Effector memory CD4-positive, alpha-beta T cell (primary cell): Measurements from ENCODE around the gene FIGLA.
"Not testable (repeated sequence)": the region's sequence is repeated elsewhere in the genome, so short reads cannot be mapped to it uniquely, and the experiment has no call there.

ENCODE experiments used
- DNase-seq, 3 donors: peaks; one replicate each; pipeline ENCODE4 v3.0.0-alpha.2; 2020
- H3K27ac ChIP-seq: 2 replicates; pipeline ENCODE4 v1.7.0; 2013; ENCODE audit warnings: mild to moderate bottlenecking, low read length, moderate library complexity; ENCODE audit not compliant: insufficient read depth, poor library complexity, severe bottlenecking
- H3K27me3 ChIP-seq: replicated peaks from 2 replicates; pipeline ENCODE4 v1.7.0; 2013; ENCODE audit warnings: mild to moderate bottlenecking, low read length; ENCODE audit not compliant: insufficient read depth, control insufficient read depth, poor library complexity, severe bottlenecking
- H3K36me3 ChIP-seq: 2 replicates; pipeline ENCODE4 v1.7.0; 2013; ENCODE audit warnings: mild to moderate bottlenecking, low read length, moderate library complexity; ENCODE audit not compliant: control insufficient read depth, insufficient read depth
- H3K4me1 ChIP-seq: 2 replicates; pipeline ENCODE4 v1.7.0; 2013; ENCODE audit warnings: low read length, mild to moderate bottlenecking; ENCODE audit not compliant: control insufficient read depth, insufficient read depth, poor library complexity, severe bottlenecking
- H3K4me3 ChIP-seq: 2 replicates; pipeline ENCODE4 v1.7.0; 2013; ENCODE audit warnings: low read length, low read depth, mild to moderate bottlenecking; ENCODE audit not compliant: insufficient read depth, poor library complexity, severe bottlenecking
- H3K9me3 ChIP-seq: 2 replicates; pipeline ENCODE4 v1.7.0; 2013; ENCODE audit warnings: mild to moderate bottlenecking, low read length, moderate library complexity; ENCODE audit not compliant: control insufficient read depth

The FIGLA gene

GRCh38 chr2:70808983-70809958, 18.8 kb upstream of the FIGLA start:
- no peak overlapping the region for H3K4me3 ChIP-seq
- no peak for DNase-seq
- H3K27ac ChIP-seq = no peak overlapping the region
- no peaks in the 10 kb centered on the region for H3K4me1 ChIP-seq
- H3K36me3 ChIP-seq = no peaks in the 10 kb centered on the region
- H3K27me3 ChIP-seq = no peaks in the 10 kb centered on the region
- H3K9me3 ChIP-seq = no peaks in the 10 kb centered on the region

GRCh38 chr2:70807828-70808118, 17.3 kb upstream of the FIGLA start:
- Histone ChIP-seq H3K27ac (no peak overlapping the region), H3K27me3 (no peaks in the 10 kb centered on the region), H3K4me3 (no peak overlapping the region), H3K9me3 (no peaks in the 10 kb centered on the region), H3K36me3 (no peaks in the 10 kb centered on the region), H3K4me1 (no peaks in the 10 kb centered on the region)
- DNase-seq = no peak

GRCh38 chr2:70807102-70807827, 16.8 kb upstream of the FIGLA start:
- H3K27ac ChIP-seq = no peak overlapping the region
- no peaks in the 10 kb centered on the region for H3K9me3 ChIP-seq
- no peak overlapping the region for H3K4me3 ChIP-seq
- no peak for DNase-seq
- no peaks in the 10 kb centered on the region for H3K4me1 ChIP-seq
- no peaks in the 10 kb centered on the region for H3K36me3 ChIP-seq
- no peaks in the 10 kb centered on the region for H3K27me3 ChIP-seq

- Histone ChIP-seq H3K4me3 (no peak overlapping the region), H3K36me3 (no peaks in the 10 kb centered on the region), H3K27ac (no peak overlapping the region), H3K27me3 (no peaks in the 10 kb centered on the region), H3K9me3 (no peaks in the 10 kb centered on the region), H3K4me1 (no peaks in the 10 kb centered on the region)
- no peak for DNase-seq
Observed at GRCh38 chr2:70806620-70807019, 16.2 kb upstream of the FIGLA start.

GRCh38 chr2:70806013-70806412, 15.6 kb upstream of the FIGLA start:
- no peak for DNase-seq
- Histone ChIP-seq H3K4me3 (no peak overlapping the region), H3K4me1 (no peaks in the 10 kb centered on the region), H3K27me3 (no peaks in the 10 kb centered on the region), H3K36me3 (no peaks in the 10 kb centered on the region), H3K9me3 (no peaks in the 10 kb centered on the region), H3K27ac (no peak overlapping the region)

GRCh38 chr2:70801607-70802263, 11.3 kb upstream of the FIGLA start:
- H3K4me3 ChIP-seq = no peak overlapping the region
- H3K27me3 ChIP-seq = no peaks in the 10 kb centered on the region
- no peak overlapping the region for H3K27ac ChIP-seq
- H3K9me3 ChIP-seq = no peaks in the 10 kb centered on the region
- DNase-seq = no peak
- no peaks in the 10 kb centered on the region for H3K36me3 ChIP-seq
- H3K4me1 ChIP-seq = no peaks in the 10 kb centered on the region

GRCh38 chr2:70799706-70800105, 9.3 kb upstream of the FIGLA start:
- no peaks in the 10 kb centered on the region for H3K27me3 ChIP-seq
- H3K9me3 ChIP-seq = no peaks in the 10 kb centered on the region
- H3K36me3 ChIP-seq = no peaks in the 10 kb centered on the region
- H3K27ac ChIP-seq = no peak overlapping the region
- no peak for DNase-seq
- no peaks in the 10 kb centered on the region for H3K4me1 ChIP-seq
- H3K4me3 ChIP-seq = no peak overlapping the region

- not testable (repeated sequence) for H3K27me3 ChIP-seq, H3K9me3 ChIP-seq, H3K4me1 ChIP-seq, H3K27ac ChIP-seq, DNase-seq, H3K4me3 ChIP-seq, H3K36me3 ChIP-seq
Observed at GRCh38 chr2:70797996-70798395, 7.6 kb upstream of the FIGLA start.

GRCh38 chr2:70797506-70797905, 7.1 kb upstream of the FIGLA start:
- no peaks in the 10 kb centered on the region for H3K4me1 ChIP-seq
- H3K27ac ChIP-seq = no peak overlapping the region
- no peak for DNase-seq
- no peaks in the 10 kb centered on the region for H3K27me3 ChIP-seq
- H3K36me3 ChIP-seq = no peaks in the 10 kb centered on the region
- H3K9me3 ChIP-seq = no peaks in the 10 kb centered on the region
- H3K4me3 ChIP-seq = no peak overlapping the region

GRCh38 chr2:70796262-70796661, 5.8 kb upstream of the FIGLA start:
- Histone ChIP-seq H3K27ac (no peak overlapping the region), H3K27me3 (no peaks in the 10 kb centered on the region)

More at GRCh38 chr2:70796262-70796661, 5.8 kb upstream of the FIGLA start:
- no peak for DNase-seq
- Histone ChIP-seq H3K4me1 (no peaks in the 10 kb centered on the region), H3K9me3 (no peaks in the 10 kb centered on the region), H3K4me3 (no peak overlapping the region), H3K36me3 (no peaks in the 10 kb centered on the region)
